Measurements from ENCODE around the gene CFAP20.
"Not testable (repeated sequence)": the region's sequence is repeated elsewhere in the genome, so short reads cannot be mapped to it uniquely, and the experiment has no call there.

Gene CFAP20

DNA sequence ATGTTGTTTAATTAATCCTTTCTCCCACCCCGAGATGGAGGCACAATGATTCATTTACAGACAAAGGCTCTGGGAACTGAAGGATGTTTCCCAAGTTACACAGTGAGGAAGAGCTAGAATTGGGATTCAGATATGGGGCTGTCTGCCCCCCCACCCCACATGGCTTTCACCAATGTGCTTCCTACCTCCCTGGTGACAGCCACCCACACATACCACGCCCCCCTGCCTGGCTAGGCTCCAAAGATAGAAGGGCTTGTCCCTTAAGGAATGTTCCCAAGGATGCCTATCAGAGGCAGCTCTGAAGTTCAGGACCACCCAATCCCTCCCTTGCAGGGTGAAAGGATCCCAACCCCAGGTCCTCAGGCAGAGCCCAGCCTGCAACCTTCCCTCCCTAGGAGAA, 32.9 kb downstream of the CFAP20 start:
- no peak for DNase-seq (ENCODE audit: low read depth)

DNA sequence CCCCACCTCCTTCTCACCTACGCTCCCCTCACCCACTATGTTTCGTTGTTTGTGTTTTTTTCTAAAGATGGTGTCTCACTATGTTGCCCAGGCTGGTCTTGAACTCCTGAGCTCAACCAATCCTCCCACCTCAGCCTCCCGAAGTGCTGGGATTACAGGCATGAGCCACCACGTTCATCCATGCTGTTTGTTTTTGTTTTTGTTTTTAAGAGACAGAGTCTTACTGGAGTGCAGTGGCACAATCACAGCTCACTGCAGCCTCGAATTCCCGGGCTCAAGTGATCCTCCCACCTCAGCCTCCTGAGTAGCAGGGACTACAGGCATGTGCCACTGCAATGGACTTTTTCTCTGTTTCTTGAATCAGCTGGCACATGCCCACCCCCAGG, 33.6 kb downstream of the CFAP20 start:
- DNase-seq (ENCODE audit: low read depth): not testable (repeated sequence)

DNA sequence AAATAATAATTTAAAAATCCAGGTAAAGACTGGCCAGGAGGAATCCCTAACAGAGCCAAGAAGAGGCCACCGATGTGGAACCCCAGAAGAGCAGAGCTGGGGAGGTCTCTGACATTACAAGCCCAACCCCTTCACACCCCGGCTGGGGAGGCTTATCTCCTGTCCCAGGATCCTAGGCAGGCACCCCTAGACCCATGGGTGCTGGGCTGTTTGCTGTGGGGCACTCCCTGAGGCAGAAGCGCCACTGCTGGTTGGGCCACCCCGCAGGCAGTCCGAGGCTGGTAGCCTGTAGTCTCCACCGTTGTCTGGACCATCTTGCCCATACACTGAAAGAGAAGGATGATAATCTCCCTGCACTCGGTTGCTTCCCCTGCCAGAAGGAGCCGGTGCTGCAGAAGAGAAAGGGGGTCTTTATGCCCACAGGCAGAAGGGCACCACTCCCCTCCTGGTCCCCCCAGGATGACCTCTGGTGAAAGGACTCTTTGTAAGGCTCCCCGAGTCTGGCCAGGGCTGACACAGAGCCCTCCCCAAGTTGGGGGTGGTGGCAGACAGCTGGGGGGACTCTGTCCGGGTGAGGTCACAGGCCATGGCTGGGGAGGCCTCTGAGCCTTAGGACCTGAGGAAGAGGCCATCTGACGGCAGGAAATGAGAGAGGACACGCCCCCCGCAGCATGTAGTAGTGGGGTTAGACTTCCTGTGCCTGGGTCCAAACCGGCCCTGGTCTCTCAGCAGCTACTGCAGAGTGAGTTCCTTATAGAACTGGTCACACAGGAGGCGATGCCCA, 34.2 kb downstream of the CFAP20 start:
- no peak for DNase-seq (ENCODE audit: low read depth)

DNA sequence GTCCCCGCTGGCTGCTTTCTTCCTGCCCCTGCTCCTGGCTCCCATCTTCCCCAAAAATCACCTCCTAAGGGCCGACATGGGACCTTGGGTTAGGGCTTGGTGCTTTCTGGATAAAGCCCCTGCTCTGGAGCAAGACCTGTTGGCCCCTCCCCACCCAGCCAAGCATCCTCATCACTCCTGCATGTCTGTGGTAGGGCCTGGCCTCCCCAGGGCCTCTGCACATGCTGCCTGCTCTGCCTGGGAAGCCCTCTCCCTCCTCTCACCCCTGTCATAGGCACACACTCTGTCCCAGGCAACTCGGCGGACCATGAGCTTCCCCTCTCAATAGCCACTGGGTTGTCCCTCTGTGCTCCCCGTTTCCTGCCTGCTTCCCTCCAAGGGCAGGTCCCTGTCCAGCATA, 35.2 kb downstream of the CFAP20 start:
- DNase-seq (ENCODE audit: low read depth): no peak

DNA sequence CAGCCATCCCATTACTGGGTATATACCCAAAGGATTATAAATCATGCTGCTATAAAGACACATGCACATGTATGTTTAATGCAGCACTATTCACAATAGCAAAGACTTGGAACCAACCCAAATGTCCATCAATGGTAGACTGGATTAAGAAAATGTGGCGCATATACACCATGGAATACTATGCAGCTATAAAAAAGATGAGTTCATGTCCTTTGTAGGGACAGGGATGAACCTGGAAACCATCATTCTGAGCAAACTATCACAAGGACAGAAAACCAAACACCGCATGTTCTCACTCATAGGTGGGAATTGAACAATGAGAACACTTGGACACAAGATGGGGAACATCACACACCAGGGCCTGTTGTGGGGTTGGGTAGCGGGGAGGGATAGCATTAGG, 38.8 kb downstream of the CFAP20 start:
- not testable (repeated sequence) for DNase-seq (ENCODE audit: low read depth)

DNA sequence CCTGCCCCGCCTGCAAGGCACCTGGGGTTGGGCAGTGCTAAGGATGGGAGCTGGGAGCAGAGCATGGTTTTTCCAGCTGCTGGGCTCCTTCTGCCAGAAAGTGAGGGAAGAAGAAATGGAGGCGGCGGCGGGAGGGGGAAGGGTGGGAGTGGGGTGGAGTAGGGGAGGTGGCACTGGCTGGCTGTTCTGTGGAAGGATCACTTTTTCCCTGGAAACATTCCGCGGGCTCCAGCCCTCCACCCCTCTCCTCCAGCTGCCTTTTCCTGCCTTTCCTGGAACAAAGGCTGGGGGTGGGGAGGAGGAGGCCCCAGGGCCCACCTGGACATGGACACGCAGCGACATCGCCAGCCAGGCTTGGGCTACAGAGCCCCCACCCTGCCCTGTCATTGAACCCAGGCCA, 41.1 kb downstream of the CFAP20 start:
- no peak for DNase-seq (ENCODE audit: low read depth)

DNA sequence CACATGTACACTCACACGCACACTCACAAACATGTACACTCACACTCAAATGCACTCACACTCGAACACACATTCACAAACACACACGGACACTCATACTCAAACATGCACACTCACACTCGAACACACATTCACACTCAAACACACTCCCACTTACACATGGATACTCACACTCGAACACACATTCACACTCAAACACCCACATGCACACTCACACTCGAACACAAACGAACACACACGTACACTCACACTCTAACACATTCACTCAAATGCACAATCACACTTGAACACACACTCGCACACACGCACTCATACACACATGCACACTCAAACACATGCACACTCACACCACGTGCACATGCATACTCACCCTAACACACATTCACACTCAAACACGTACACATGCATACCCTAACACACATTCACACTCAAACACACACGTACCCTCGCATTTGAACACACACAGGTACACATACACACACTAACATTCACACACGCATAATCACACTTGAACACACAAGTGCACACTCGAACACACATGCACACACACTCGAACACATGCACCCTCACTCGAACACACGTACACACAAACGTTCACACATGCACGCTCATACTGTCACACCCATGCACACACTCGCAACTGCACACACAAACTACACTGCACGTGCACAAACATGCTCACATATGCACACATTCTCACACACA, 41.8 kb downstream of the CFAP20 start:
- DNase-seq (ENCODE audit: low read depth): no peak

DNA sequence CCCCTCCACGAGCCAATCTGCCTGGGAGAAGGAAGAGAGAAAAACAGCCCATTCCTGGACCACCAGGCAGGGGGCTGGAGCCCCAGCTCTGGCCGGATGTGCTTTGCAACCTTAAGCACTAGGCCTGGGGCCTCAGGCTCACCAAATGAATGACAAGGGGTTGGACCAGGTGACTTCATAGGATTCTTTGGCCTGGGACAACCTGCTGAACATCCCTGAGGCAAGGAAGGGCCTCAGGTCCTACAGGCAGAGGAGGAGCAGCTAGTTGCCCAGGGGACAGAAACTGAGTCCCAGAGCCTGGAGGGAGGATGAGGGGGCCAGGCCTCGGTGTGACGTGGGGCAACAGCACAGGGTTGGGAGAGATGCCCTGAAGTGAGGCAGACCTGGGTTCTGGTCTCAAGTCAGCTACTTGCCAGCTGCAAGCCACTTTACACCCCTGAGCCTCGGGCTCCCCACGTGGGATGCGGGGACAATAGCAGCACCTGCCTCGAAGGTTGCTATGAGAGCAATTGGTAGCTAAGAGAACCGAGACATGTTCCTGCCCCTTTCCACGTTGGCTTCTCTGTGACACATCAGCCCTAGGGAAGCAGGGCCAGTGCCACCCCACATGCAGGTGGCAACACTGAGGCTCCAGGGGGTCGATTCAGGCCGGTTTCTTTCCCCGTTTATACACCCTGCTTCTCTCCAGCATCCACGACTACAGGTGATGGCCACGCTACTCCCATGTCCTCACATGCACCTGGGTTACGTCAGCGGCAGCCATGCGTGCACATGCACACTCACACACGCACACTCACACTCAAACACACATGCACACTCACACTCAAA, 42.6 kb downstream of the CFAP20 start:
- DNase-seq (ENCODE audit: low read depth): no peak

DNA sequence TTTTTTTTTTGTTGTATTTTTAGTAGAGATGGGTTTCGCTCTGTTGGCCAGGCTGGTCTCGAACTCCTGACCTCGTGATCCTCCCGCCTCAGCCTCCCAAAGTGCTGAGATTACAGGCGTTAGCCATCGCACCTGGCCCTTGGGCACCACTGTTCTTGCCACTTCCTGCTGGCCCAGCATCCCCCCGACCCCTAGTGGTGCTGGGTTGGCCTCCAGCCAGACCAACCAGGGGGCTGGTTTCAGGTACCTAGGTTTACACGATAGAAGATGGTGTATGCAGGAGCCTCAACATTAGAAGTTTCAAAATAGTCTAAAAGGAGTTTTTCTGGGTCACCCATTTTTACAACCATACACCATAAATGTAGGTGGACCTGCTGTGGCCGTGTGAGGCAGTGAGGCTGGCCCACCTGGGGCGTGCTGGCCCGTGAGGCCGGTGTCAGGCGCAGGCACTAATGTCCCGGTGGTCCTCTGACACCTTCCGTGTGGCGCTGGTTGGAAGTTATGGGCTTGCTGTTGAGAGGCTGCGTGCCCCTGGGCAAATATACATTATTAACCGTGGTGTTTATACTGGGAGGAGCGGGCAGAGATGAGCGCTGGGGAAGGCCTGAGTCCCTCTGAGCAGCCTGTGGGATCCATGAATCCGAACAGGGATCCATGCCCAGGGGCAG, 43.5 kb downstream of the CFAP20 start:
- no peak for DNase-seq (ENCODE audit: low read depth)

DNA sequence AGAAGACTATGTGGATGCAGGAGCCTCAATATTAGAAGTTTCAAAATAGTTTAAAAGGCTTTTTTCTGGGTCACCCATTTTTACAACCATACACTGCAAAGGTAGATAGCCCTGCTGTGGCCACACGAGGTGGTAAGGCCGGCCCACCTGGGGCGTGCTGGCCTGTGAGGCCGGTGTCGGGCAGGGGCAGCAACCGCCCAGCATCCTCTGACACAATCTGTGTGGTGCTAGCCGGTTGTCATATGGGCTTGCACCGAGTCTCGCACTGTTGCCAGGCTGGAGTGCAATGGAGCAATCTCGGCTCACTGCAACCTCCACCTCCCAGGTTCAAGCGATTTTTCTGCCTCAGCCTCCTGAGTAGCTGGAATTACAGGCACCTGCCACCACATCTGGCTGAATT, 44.0 kb downstream of the CFAP20 start:
- DNase-seq (ENCODE audit: low read depth): no peak

DNA sequence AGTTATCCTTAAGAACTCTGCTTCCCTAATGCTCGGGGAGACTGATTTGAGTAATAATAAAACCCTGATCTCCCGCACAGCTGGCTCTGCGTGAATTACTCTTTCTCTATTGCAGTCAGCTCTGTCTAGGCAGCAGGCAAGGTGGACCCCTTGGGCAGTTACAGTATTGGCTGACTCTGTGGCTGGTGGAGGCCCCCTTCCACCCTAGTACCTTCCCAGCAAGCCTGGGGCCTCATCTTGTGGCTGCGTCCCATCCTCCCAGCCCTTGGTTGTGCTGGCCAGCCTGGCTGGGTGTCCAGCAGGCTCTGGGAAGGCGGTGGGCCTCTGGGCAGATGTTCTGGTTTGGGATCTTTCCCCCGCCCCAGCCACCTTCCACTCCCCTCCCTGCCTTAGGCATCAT, 44.5 kb downstream of the CFAP20 start:
- DNase-seq (ENCODE audit: low read depth): no peak

DNA sequence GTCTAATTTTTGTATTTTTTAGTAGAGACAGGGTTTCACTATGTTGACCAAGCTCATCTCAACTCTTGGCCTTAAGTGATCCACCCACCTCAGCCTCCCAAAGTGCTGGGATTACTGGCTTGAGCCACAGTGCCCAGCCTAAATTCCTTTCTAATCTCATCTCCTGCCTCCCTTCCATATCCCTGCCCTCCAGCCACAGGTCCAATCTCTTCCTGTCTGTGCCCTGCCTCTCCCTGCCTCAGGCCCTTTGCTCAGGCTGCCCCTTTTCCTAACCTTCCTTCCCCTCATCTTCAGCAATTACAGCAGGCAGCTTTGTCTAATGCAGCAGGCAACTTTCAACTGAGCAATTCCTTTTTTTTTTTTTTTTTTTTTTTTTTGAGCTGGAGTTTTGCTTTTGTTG, 46.8 kb downstream of the CFAP20 start:
- DNase-seq (ENCODE audit: low read depth): no peak

DNA sequence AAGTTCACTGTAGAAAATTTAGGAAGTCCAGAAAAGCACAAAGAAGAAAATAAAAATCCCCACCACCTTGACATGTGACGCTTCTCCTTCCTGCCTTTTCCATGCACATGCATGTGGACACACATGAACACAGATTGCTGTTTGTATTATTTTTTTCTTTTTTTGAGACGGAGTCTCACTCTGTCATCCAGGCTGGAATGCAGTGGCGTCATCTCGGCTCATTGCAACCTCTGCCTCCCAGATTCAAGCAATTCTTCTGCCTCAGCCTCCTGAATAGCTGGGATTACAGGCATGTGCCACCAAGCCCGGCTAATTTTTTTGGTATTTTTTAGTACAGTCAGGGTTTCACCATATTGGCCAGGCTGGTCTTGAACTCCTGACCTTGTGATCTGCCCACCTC, 48.5 kb downstream of the CFAP20 start:
- DNase-seq (ENCODE audit: low read depth): not testable (repeated sequence)

DNA sequence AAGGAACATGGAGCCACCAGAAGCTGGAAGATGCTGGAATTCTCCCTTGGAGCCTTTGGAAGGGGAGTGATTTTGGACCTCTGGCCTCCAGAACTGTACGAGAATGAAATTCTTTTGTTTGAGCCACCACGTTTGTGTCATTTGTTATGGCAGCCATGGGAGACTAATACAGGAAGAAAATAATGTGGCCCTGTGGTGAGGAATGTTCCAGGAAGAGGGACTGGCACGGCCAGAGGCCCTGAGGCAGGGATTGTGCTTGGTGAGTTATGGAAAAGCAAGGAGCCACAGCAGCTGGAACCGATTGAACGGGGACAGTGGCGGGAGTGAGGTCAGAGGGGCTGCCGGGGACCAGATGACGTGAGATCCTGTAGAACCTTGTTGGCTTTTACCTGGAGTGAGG, 51.4 kb downstream of the CFAP20 start:
- no peak for DNase-seq (ENCODE audit: low read depth)

DNA sequence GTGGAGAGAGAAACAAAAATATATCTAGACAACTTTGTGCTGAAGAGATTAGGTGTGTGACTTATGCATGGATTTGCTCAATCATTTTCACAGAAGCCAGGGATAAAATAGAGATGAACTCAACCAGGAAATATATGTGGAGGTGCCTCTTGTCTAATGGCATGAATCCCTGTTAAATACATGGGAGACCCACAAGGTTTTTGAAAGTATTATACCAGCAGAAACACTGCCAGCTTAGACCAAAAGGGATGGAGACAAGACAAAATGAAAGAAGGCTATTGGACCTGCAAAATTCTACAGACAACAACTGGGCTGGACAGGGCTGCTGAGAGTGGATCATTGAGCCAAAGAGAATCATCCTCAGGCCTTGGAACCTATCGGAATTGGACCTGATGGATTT, 52.7 kb downstream of the CFAP20 start:
- DNase-seq (ENCODE audit: low read depth): no peak

DNA sequence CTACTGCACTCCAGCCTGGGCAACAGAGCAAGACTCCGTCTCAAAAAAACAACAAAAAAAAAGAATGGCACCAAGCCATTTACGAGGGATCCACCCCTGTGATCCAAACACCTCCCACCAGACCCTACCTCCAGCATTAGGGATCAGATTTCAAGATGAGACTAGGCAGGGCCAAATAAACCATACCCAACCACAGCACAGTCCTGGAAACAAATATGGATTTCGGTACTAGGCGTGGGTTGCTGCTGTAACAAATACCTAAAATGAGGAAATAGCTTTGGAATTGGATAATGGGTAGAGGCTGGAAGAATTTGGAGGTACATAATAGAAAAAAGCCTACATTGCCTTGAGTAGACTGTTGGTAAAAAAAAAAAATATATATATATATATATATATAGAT, 54.5 kb downstream of the CFAP20 start:
- DNase-seq (ENCODE audit: low read depth): no peak

DNA sequence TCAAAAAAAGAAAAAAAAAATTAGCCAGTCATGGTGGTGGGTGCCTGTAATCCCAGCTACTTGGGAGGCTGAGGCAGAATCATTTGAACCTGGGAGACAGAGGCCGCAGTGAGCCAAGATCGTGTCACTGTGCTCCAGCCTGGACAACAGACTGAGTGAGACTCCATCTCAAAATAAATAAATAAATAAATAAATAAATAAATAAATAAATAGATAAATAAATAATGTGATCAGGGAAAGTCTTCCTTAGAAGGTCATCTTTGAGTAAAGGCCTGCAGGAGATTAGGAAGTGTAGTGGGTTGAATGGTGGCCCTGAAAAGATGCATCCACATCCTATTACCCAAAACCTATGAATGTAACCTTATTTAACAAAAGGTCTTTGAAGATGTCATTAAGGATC, 56.1 kb downstream of the CFAP20 start:
- not testable (repeated sequence) for DNase-seq (ENCODE audit: low read depth)

DNA sequence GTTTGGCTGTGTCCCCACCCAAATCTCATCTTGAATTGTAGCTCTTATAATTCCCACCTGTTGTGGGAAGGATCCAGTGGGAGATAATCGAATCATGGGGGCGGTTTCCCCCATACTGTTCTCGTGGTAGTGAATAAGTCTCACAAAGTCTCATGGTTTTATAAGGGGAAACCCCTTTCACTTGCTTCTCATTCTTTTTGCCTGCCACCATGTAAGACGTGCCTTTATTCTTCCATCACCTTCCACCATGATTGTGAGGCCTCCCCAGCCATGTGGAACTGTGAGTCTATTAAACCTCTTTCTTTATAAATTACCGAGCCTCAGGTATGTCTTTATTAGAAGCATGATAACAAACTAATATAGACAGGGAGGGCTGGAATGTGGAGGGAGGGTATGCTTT, 57.0 kb downstream of the CFAP20 start:
- not testable (repeated sequence) for DNase-seq (ENCODE audit: low read depth)

DNA sequence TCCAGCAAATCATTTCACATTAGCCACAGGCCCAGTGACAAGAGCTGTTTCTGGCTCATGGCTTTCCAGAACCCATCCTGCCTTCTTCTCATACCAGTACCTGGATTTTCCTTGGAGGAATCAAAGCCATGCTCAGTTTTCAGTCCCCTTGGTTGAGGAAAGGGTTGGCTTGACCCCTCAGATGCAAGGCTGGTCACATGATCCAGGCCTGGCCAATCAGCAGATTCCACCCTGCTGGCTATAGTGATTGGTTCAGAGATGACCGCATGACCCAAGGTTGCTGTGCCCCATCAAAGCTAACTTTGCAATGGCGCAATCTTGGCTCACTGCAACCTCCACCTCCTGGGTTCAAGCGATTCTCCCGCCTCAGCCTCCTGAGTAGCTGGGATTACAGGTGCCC, 58.6 kb downstream of the CFAP20 start:
- DNase-seq (ENCODE audit: low read depth): no peak
